GM23338 (cell line): ENCODE data around the gene RIBC2. TPM values are rescaled to one million over a fixed set of nuclear protein-coding genes. Genes with fewer than 3 reads are reported as not detected.

ENCODE experiments used
- ATAC-seq: fragments of 200-7000 bp; cut with Tn5 transposase; 3 replicates; pipeline ENCODE4 v1.9.1; 2020
- DNase-seq: peaks from one replicate; pipeline ENCODE4 v3.0.0-alpha.2; 2015; ENCODE audit warnings: low spot score
- H2AFZ ChIP-seq: fragments of 200-600 bp; sonication (generic); 2 replicates; pipeline ENCODE4 v1.8.0; 2016; ENCODE audit warnings: antibody characterized with exemption, mild to moderate bottlenecking, moderate library complexity
- H3F3A ChIP-seq: fragments of 200-600 bp; sonication (generic); replicated peaks from 2 replicates; pipeline ENCODE4 v1.8.0; 2017; ENCODE audit warnings: antibody characterized with exemption, mixed run types, low read depth
- H3K27ac ChIP-seq: fragments of 200-600 bp; sonication (generic); 2 replicates; pipeline ENCODE4 v1.6.1; 2016; ENCODE audit warnings: low read depth
- H3K27me3 ChIP-seq: fragments of 200-600 bp; sonication (generic); 2 replicates; pipeline ENCODE4 v1.8.0; 2016; ENCODE audit warnings: mild to moderate bottlenecking, mixed run types, moderate library complexity; ENCODE audit not compliant: insufficient read depth
- H3K36me3 ChIP-seq: fragments of 200-600 bp; sonication (generic); 2 replicates; pipeline ENCODE4 v1.8.0; 2016; ENCODE audit warnings: mild to moderate bottlenecking; ENCODE audit not compliant: insufficient read depth
- H3K4me1 ChIP-seq: fragments of 200-600 bp; sonication (generic); 2 replicates; pipeline ENCODE4 v1.8.0; 2016; ENCODE audit warnings: mild to moderate bottlenecking, moderate library complexity; ENCODE audit not compliant: insufficient read depth
- H3K4me2 ChIP-seq: fragments of 200-600 bp; sonication (generic); 2 replicates; pipeline ENCODE4 v1.7.1; 2017; ENCODE audit warnings: mixed run types
- H3K4me3 ChIP-seq: fragments of 200-600 bp; sonication (generic); 2 replicates; pipeline ENCODE4 v1.6.1; 2016; ENCODE audit warnings: mixed run types
- H3K79me2 ChIP-seq: fragments of 200-600 bp; sonication (generic); replicated peaks from 2 replicates; pipeline ENCODE4 v1.8.0; 2017; ENCODE audit warnings: mild to moderate bottlenecking; ENCODE audit not compliant: insufficient read depth
- H3K9me2 ChIP-seq: fragments of 200-600 bp; sonication (generic); 2 replicates; pipeline ENCODE4 v1.8.0; 2017; ENCODE audit not compliant: insufficient read depth
- H4K20me1 ChIP-seq: fragments of 200-600 bp; sonication (generic); replicated peaks from 2 replicates; pipeline ENCODE4 v1.8.0; 2017; ENCODE audit warnings: mild to moderate bottlenecking; ENCODE audit not compliant: insufficient read depth
- H3K27ac Mint-ChIP-seq: 2 replicates; pipeline ENCODE4 v1.8.0; 2020; ENCODE audit warnings: inconsistent platforms, mild to moderate bottlenecking, moderate library complexity, mixed read lengths
- H3K27me3 Mint-ChIP-seq: 3 replicates; pipeline ENCODE4 v1.8.0; 2022; ENCODE audit warnings: low read depth, mild to moderate bottlenecking, moderate library complexity, mixed read lengths, inconsistent platforms; ENCODE audit not compliant: insufficient read depth, poor library complexity
- H3K36me3 Mint-ChIP-seq: 3 replicates; pipeline ENCODE4 v1.8.0; 2021; ENCODE audit warnings: low read depth, mild to moderate bottlenecking, inconsistent platforms, moderate library complexity, mixed read lengths
- H3K4me1 Mint-ChIP-seq: 3 replicates; pipeline ENCODE4 v1.8.0; 2020; ENCODE audit warnings: mild to moderate bottlenecking, inconsistent platforms, mixed read lengths
- H3K4me3 Mint-ChIP-seq: 3 replicates; pipeline ENCODE4 v1.8.0; 2021; ENCODE audit warnings: moderate library complexity, mild to moderate bottlenecking, inconsistent platforms, mixed read lengths
- H3K9me3 Mint-ChIP-seq: 3 replicates; pipeline ENCODE4 v1.8.0; 2020; ENCODE audit warnings: moderate library complexity, mild to moderate bottlenecking, inconsistent platforms, mixed read lengths
- CREB1 ChIP-seq: fragments of 250-450 bp; sonication (Bioruptor Pico); IDR thresholded peaks from 2 replicates; pipeline ENCODE4 v1.5.0; 2020; ENCODE audit warnings: low read depth, mild to moderate bottlenecking, moderate library complexity
- ETS1 ChIP-seq: IDR thresholded peaks from 2 replicates; pipeline ENCODE4 v1.6.1; 2016; ENCODE audit warnings: antibody characterized with exemption
- EZH2 ChIP-seq: fragments of 200-600 bp; sonication (generic); IDR thresholded peaks from one replicate; pipeline ENCODE4 v1.8.0; 2017; ENCODE audit warnings: antibody characterized with exemption, mild to moderate bottlenecking, low read depth; ENCODE audit not compliant: unreplicated experiment
- EZH2phosphoT487 ChIP-seq: fragments of 200-600 bp; sonication (generic); IDR thresholded peaks from one replicate; pipeline ENCODE4 v1.8.1; 2018; ENCODE audit warnings: antibody characterized with exemption; ENCODE audit not compliant: unreplicated experiment
- JUNB ChIP-seq: IDR thresholded peaks from one replicate; pipeline ENCODE4 v1.6.1; 2016; ENCODE audit warnings: antibody characterized with exemption; ENCODE audit not compliant: unreplicated experiment
- NANOG ChIP-seq: IDR thresholded peaks from 2 replicates; pipeline ENCODE4 v1.6.1; 2016; ENCODE audit warnings: antibody characterized with exemption, borderline replicate concordance
- POLR2AphosphoS5 ChIP-seq: IDR thresholded peaks from 2 replicates; pipeline ENCODE4 v1.6.1; 2016; ENCODE audit warnings: antibody characterized with exemption, low read depth
- REST ChIP-seq: IDR thresholded peaks from one replicate; pipeline ENCODE4 v1.6.1; 2018; ENCODE audit warnings: antibody characterized with exemption; ENCODE audit not compliant: unreplicated experiment
- ZNF331 ChIP-seq: fragments of 250-450 bp; sonication (Bioruptor Pico); IDR thresholded peaks from 2 replicates; pipeline ENCODE4 v1.5.0; 2020; ENCODE audit warnings: low read depth, mild to moderate bottlenecking, moderate library complexity
- polyA plus RNA-seq: library from polyadenylated mRNA; unstranded; fragments of >200 nt; fragmentation: Nextera tagmentation; extraction: Ambion mirVana; gene quantifications from 2 replicates; pipeline ENCODE4 v1.2.1, GENCODE V29; 2016
- total RNA-seq: library from RNA; depleted of rRNA; stranded (reverse); fragments of >200 nt; shearing (Covaris generic); gene quantifications from 2 replicates; pipeline ENCODE4 v1.2.3, GENCODE V29; 2014

Gene RIBC2
- total and polyA plus RNA-seq, 2 experiments from 2014 or later: 2.2 to 2.8 TPM

- H3K36me3 Mint-ChIP-seq: no peaks in the 10 kb centered on the region
- H3K4me2 ChIP-seq: no peak overlapping the region
- peaks cover 4% of the 10 kb centered on the region; the same call in 1 of the 2 replicates for H3K4me1 ChIP-seq
- H3K27me3 Mint-ChIP-seq: peaks cover 5% of the 10 kb centered on the region
- H3K27me3 ChIP-seq: no peaks in the 10 kb centered on the region
- no peaks in the 10 kb centered on the region for H3K9me3 Mint-ChIP-seq
- TF ChIP-seq CREB1 (CRISPR knock-in tag): no peak
- TF ChIP-seq ETS1: no peak
- TF ChIP-seq REST: no peak
- no peak for TF ChIP-seq JUNB
- TF ChIP-seq ZNF331 (CRISPR knock-in tag): no peak
- no peak for TF ChIP-seq EZH2phosphoT487
- TF ChIP-seq POLR2AphosphoS5: no peak
- TF ChIP-seq NANOG: no peak
- TF ChIP-seq EZH2: no peak
- H3F3A ChIP-seq: no peaks in the 10 kb centered on the region
- no peak for ATAC-seq
- no peaks in the 10 kb centered on the region for H4K20me1 ChIP-seq
- H3K27ac ChIP-seq: no peak overlapping the region
- peaks cover 11% of the 10 kb centered on the region; the same call in 2 of the 3 replicates for H3K4me1 Mint-ChIP-seq
- no peak for DNase-seq
- no peak overlapping the region for H3K4me3 ChIP-seq
- H3K79me2 ChIP-seq: no peaks in the 10 kb centered on the region
- no peak overlapping the region for H2AFZ ChIP-seq
- H3K9me2 ChIP-seq: no peaks in the 10 kb centered on the region
- no peak overlapping the region for H3K27ac Mint-ChIP-seq
- no peak overlapping the region for H3K4me3 Mint-ChIP-seq
- no peaks in the 10 kb centered on the region for H3K36me3 ChIP-seq
These were observed 30.7 kb downstream of the RIBC2 start for GRCh38 chr22:45444168-45444567.

- H3K9me2 ChIP-seq: no peaks in the 10 kb centered on the region
- no peaks in the 10 kb centered on the region for H3K27me3 ChIP-seq
- Mint-ChIP-seq H3K27ac (no peak overlapping the region), H3K36me3 (no peaks in the 10 kb centered on the region), H3K9me3 (no peaks in the 10 kb centered on the region), H3K4me3 (no peak overlapping the region), H3K27me3 (peaks cover 5% of the 10 kb centered on the region), H3K4me1 (peaks cover 11% of the 10 kb centered on the region; the same call in 2 of the 3 replicates)
- TF ChIP-seq EZH2 (no peak), ETS1 (no peak), POLR2AphosphoS5 (no peak)
- H3K36me3 ChIP-seq: no peaks in the 10 kb centered on the region
- no peaks in the 10 kb centered on the region for H4K20me1 ChIP-seq
- no peak for ATAC-seq
- no peak for DNase-seq
- peaks cover 4% of the 10 kb centered on the region; the same call in 1 of the 2 replicates for H3K4me1 ChIP-seq
- H3K4me2 ChIP-seq: no peak overlapping the region
- no peak overlapping the region for H3K27ac ChIP-seq
- no peak overlapping the region for H3K4me3 ChIP-seq
- H3K79me2 ChIP-seq: no peaks in the 10 kb centered on the region
- no peaks in the 10 kb centered on the region for H3F3A ChIP-seq
- no peak overlapping the region for H2AFZ ChIP-seq
These were observed 31.7 kb downstream of the RIBC2 start for GRCh38 chr22:45445031-45445710.
